HAP-1 (cell line): ENCODE results near the gene ARHGAP9.
"Not testable (repeated sequence)": the region's sequence is repeated elsewhere in the genome, so short reads cannot be mapped to it uniquely, and the experiment has no call there.

ENCODE experiments used
- DNase-seq, 2 experiments: peaks; one replicate each; pipeline ENCODE4 v3.0.0-alpha.2; 2016 to 2020; ENCODE audit warnings: low spot score in 2 of 2
- H3K27me3 ChIP-seq: fragments of 250-450 bp; sonication (Bioruptor Pico); 2 replicates; pipeline ENCODE4 v1.5.1; 2020; ENCODE audit warnings: low read depth, mild to moderate bottlenecking, moderate library complexity
- H3K36me3 ChIP-seq: fragments of 250-450 bp; sonication (Bioruptor Pico); replicated peaks from 2 replicates; pipeline ENCODE4 v1.5.1; 2020; ENCODE audit warnings: mild to moderate bottlenecking
- H3K4me1 ChIP-seq: fragments of 250-450 bp; sonication (Bioruptor Pico); 2 replicates; pipeline ENCODE4 v1.5.1; 2020; ENCODE audit warnings: mild to moderate bottlenecking
- H3K4me3 ChIP-seq: fragments of 250-450 bp; sonication (Bioruptor Pico); 2 replicates; pipeline ENCODE4 v1.5.1; 2020; ENCODE audit warnings: mild to moderate bottlenecking, moderate library complexity
- H3K9me3 ChIP-seq: fragments of 250-450 bp; sonication (Bioruptor Pico); 2 replicates; pipeline ENCODE4 v1.5.1; 2020; ENCODE audit warnings: mild to moderate bottlenecking, moderate library complexity
- in situ Hi-C: fragments of 300-500 bp; cut with MboI; formaldehyde crosslinking; loops from 3 replicates; pipeline ENCODE4 v1.14.3; 2020; ENCODE audit warnings: low sequenced_read_pairs, inconsistent platforms, mixed read lengths

Gene ARHGAP9

GRCh38 chr12:57446292-57446960 lies 33.2 kb downstream of the ARHGAP9 start:
- H3K9me3 ChIP-seq = peaks cover 4% of the 10 kb centered on the region; the same call in 1 of the 2 replicates
- no peaks in the 10 kb centered on the region for H3K4me1 ChIP-seq
- DNase-seq = no peak
- H3K27me3 ChIP-seq = no peaks in the 10 kb centered on the region
- in situ Hi-C loops = no loop called here
- H3K4me3 ChIP-seq = no peak overlapping the region
- H3K36me3 ChIP-seq = no peaks in the 10 kb centered on the region

GRCh38 chr12:57444744-57445143 lies 34.9 kb downstream of the ARHGAP9 start:
- DNase-seq = no peak
- no peaks in the 10 kb centered on the region for H3K36me3 ChIP-seq
- H3K4me1 ChIP-seq = no peaks in the 10 kb centered on the region
- H3K4me3 ChIP-seq = no peak overlapping the region
- in situ Hi-C loops = no loop called here
- no peaks in the 10 kb centered on the region for H3K27me3 ChIP-seq
- peaks cover 9% of the 10 kb centered on the region for H3K9me3 ChIP-seq

- H3K9me3 ChIP-seq, H3K4me1 ChIP-seq, DNase-seq, H3K4me3 ChIP-seq, H3K27me3 ChIP-seq, in situ Hi-C loops, H3K36me3 ChIP-seq: not testable (repeated sequence)
Measured at GRCh38 chr12:57444337-57444736, 35.3 kb downstream of the ARHGAP9 start.

- in situ Hi-C loops = no loop called here
Measured at GRCh38 chr12:57441846-57442427, 37.7 kb downstream of the ARHGAP9 start.

GRCh38 chr12:57441393-57441792 lies 38.3 kb downstream of the ARHGAP9 start:
- DNase-seq, H3K4me1 ChIP-seq, H3K9me3 ChIP-seq, H3K27me3 ChIP-seq, H3K4me3 ChIP-seq, H3K36me3 ChIP-seq, in situ Hi-C loops: not testable (repeated sequence)

More at GRCh38 chr12:57441846-57442427, 37.7 kb downstream of the ARHGAP9 start:
- no peak for DNase-seq
- Histone ChIP-seq H3K36me3 (no peaks in the 10 kb centered on the region), H3K4me3 (no peak overlapping the region), H3K4me1 (peaks cover 6% of the 10 kb centered on the region; the same call in 1 of the 2 replicates), H3K27me3 (no peaks in the 10 kb centered on the region), H3K9me3 (peaks cover 9% of the 10 kb centered on the region)

GRCh38 chr12:57439762-57440266 lies 39.9 kb downstream of the ARHGAP9 start:
- peaks cover 9% of the 10 kb centered on the region for H3K9me3 ChIP-seq
- no peak overlapping the region for H3K4me3 ChIP-seq
- H3K27me3 ChIP-seq = no peaks in the 10 kb centered on the region
- peaks cover 6% of the 10 kb centered on the region; the same call in 1 of the 2 replicates for H3K4me1 ChIP-seq
- no peaks in the 10 kb centered on the region for H3K36me3 ChIP-seq
- DNase-seq = peak; percentile 50 to 85
- in situ Hi-C loops = no loop called here

GRCh38 chr12:57438400-57438799 lies 41.3 kb downstream of the ARHGAP9 start:
- Histone ChIP-seq H3K27me3 (no peaks in the 10 kb centered on the region), H3K36me3 (no peaks in the 10 kb centered on the region), H3K9me3 (peaks cover 9% of the 10 kb centered on the region), H3K4me1 (peaks cover 6% of the 10 kb centered on the region; the same call in 1 of the 2 replicates), H3K4me3 (no peak overlapping the region)
- no peak for DNase-seq
- in situ Hi-C loops = no loop called here

GRCh38 chr12:57435293-57435692 lies 44.4 kb downstream of the ARHGAP9 start:
- H3K27me3 ChIP-seq = no peaks in the 10 kb centered on the region
- H3K4me1 ChIP-seq = peaks cover 14% of the 10 kb centered on the region
- in situ Hi-C loops = no loop called here
- no peaks in the 10 kb centered on the region for H3K9me3 ChIP-seq
- H3K4me3 ChIP-seq = no peak overlapping the region
- no peak for DNase-seq
- H3K36me3 ChIP-seq = no peaks in the 10 kb centered on the region

- DNase-seq = no peak
- in situ Hi-C loops = no loop called here
- H3K27me3 ChIP-seq = no peaks in the 10 kb centered on the region
Measured at GRCh38 chr12:57434517-57435223, 45.0 kb downstream of the ARHGAP9 start, which contains the start of gene INHBC. TSS of gene INHBC (plus strand) at chr12:57434784. CDS start at chr12:57434887, 103 bp downstream.

GRCh38 chr12:57433370-57433769 lies 46.3 kb downstream of the ARHGAP9 start:
- in situ Hi-C loops = no loop called here

More at GRCh38 chr12:57434517-57435223, 45.0 kb downstream of the ARHGAP9 start, which contains the start of gene INHBC:
- no peaks in the 10 kb centered on the region for H3K36me3 ChIP-seq
- no peaks in the 10 kb centered on the region for H3K9me3 ChIP-seq
- no peak within 1 kb of the TSS for H3K4me3 ChIP-seq
- H3K4me1 ChIP-seq = peaks cover 17% of the 10 kb centered on the region

GRCh38 chr12:57431654-57432188 lies 47.9 kb downstream of the ARHGAP9 start:
- Histone ChIP-seq H3K9me3 (no peaks in the 10 kb centered on the region), H3K4me3 (no peak overlapping the region; the same call in 1 of the 2 replicates), H3K27me3 (no peaks in the 10 kb centered on the region), H3K4me1 (peaks cover 13% of the 10 kb centered on the region), H3K36me3 (no peaks in the 10 kb centered on the region)
- no peak for DNase-seq
- in situ Hi-C loops = no loop called here

More at GRCh38 chr12:57433370-57433769, 46.3 kb downstream of the ARHGAP9 start:
- H3K27me3 ChIP-seq = no peaks in the 10 kb centered on the region
- H3K4me3 ChIP-seq = no peak overlapping the region
- no peaks in the 10 kb centered on the region for H3K9me3 ChIP-seq
- H3K36me3 ChIP-seq = no peaks in the 10 kb centered on the region
- DNase-seq = no peak
- H3K4me1 ChIP-seq = peaks cover 13% of the 10 kb centered on the region

GRCh38 chr12:57430931-57431566 lies 48.6 kb downstream of the ARHGAP9 start, which contains the start of gene R3HDM2:
TSS of gene R3HDM2 (minus strand) at chr12:57431043. CDS start at chr12:57310428, 120,615 bp downstream.
- Histone ChIP-seq H3K4me3 (peak within 1 kb of the TSS; percentile 50), H3K9me3 (no peaks in the 10 kb centered on the region), H3K4me1 (peaks cover 13% of the 10 kb centered on the region), H3K27me3 (no peaks in the 10 kb centered on the region), H3K36me3 (no peaks in the 10 kb centered on the region)
- in situ Hi-C loops = no loop called here
- peak; percentile 92 to 96 for DNase-seq
